Measurements from ENCODE around the gene ABHD2.

The ABHD2 gene

DNA sequence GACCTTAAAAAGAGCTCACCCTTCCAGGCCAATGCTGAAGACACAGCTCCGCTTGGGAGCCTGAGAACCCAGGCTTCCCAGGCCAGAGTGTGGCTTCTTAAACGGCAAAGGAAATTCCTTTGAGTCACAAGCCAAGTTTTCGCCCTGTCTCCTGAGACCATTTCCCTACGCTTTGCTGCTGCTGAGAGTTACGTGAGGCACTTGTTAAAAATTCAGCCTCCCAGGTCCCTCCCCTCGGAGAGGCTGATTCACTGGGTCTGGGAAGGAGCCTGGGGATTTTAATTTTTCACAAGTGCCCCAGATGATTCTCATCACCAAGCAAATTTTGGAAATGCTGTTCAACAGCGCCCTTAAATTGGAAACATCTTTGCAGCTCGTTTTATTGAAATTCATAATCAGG, 107.6 kb downstream of the ABHD2 start:
- no peak for DNase-seq (ENCODE audit: low spot score)

DNA sequence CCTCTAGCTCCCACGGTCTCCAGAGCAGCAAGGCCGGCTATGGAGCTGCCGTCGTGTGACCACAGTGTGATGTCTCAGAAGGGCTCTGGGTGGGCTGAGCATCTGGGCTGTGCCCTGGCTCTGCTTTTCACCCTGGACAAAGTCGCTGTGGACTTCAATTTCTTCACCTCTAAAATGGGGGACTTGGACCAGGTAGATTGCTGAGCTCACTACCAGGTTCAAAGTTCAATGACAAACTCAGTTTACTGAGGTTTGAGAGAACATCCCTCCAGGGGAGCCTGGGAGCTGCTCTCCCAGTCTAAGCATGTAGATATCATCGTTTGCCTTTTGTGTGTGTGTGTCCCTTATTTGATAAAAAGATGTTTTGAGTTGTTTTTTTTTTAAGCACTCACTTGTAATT, 108.0 kb downstream of the ABHD2 start:
- DNase-seq (ENCODE audit: low spot score) = no peak

- no peak for DNase-seq (ENCODE audit: low spot score)
Observed at GRCh38 chr15:89196994-89197393, 108.7 kb downstream of the ABHD2 start.

DNA sequence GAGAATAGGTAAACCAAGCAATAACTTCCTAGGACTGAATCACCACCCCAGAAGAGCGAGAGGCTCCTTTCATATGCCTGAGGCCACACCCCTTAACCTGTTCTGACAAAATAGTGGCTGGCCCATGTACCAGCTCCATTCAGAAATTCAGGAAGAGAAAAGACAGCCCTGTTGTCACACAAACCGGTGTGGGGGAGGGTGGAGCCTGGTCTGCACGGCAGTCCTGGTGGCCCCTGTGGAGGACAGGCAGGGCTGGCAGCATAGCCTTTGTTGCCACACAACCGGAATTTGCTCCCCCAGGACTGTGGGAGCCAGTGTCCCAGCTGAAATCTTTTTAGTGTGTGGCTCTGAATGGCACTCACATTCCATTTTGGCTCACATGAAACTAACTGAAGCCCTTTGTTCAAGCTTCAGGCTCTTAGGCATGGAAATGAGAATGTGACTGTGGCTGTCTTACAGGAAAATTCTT, 109.3 kb downstream of the ABHD2 start:
- no peak for DNase-seq (ENCODE audit: low spot score)

DNA sequence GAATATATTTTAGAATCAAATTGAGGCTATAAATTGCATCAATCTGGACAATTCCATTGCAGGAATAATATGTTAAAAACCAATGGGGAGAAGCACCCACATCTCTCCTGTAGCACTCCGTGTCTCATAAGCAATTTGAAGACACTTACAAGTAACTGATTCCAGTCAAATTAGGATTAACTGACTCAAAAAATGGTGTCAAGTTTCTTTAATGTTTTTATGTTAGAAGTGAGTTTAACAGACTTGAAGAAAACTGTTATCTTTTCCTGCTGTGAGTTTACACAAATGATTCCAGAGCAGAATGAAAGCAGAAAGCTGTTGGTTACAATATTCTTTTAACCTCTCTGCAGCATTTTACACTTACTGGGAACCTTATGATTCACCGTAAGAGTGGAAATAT, 109.9 kb downstream of the ABHD2 start:
- DNase-seq (ENCODE audit: low spot score) = no peak

GRCh38 chr15:89198934-89199333, 110.7 kb downstream of the ABHD2 start:
- DNase-seq (ENCODE audit: low spot score) = no peak

DNA sequence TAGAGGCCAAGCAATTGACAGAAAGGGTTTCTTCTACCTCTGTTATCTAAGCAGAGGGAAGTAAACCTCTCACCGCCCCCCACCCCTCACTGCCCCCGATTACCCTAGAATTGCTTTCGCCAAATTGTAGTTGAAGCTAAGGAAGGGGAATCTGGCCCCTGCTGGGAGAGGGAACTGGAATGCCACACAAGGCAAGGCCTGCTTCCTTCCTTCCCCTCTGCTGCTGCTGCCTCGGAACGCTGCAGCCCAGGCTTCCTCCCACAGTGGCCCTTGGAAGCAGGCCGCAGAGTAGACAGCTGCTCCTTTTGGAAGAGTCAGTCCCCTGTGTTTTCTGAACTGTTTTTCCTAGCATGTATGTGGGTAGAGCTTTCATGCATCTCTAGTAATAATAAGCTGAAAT, 111.5 kb downstream of the ABHD2 start:
- no peak for DNase-seq (ENCODE audit: low spot score)

- DNase-seq (ENCODE audit: low spot score) = no peak
Observed at GRCh38 chr15:89200182-89200581, 111.9 kb downstream of the ABHD2 start.

DNA sequence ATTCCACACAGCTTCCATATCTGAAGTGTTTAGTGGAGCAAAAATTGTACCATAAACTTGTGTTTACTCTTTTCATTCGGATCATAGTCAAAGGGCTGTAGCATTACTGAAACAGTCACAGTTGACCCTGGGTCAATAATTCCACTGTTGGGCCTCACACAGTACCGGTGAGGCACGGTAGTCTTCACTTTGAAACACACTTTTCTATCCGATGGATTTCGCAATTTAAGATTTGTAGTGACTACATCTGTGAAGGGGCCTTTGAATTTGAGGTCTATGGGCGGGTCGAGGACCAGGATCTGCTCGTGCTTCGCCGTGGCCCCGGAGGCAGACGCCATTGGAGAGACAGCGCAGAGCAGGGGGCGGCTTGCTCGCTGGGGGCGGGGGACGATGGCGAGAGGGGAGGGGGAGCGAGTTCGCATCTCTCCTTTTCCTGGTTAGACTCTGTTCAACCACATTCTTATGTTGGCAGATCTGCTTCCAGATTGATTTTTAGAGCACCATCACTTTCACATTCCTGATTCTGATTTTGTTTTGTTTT, 113.3 kb downstream of the ABHD2 start:
- no peak for DNase-seq (ENCODE audit: low spot score)

DNA sequence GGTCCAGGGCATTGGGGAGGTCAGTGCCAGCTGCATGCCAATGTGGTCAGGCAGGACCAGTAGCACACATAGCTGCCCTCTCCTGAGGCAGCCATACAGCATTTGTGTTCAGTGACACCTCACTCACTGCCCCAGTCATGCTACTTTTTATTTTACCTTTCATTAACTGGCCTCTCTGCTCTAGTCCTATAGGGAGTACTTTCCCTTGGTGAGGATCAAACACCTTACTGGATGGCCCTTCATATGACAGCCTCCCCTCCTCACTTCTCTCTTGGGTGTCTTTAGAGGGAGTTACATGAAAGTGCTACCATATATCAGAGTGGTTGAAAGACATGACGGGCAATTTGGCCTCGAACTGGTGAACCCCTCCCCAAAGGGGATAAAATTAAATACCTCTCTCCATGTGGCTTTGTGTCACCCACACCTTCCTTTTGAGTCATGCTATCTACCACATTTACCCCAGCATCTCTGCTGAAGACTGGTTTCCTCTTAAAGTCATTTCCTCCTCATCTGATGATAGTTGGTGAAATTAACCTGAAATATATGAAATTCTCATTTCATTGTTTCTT, 115.5 kb downstream of the ABHD2 start:
- no peak for DNase-seq (ENCODE audit: low spot score)

DNA sequence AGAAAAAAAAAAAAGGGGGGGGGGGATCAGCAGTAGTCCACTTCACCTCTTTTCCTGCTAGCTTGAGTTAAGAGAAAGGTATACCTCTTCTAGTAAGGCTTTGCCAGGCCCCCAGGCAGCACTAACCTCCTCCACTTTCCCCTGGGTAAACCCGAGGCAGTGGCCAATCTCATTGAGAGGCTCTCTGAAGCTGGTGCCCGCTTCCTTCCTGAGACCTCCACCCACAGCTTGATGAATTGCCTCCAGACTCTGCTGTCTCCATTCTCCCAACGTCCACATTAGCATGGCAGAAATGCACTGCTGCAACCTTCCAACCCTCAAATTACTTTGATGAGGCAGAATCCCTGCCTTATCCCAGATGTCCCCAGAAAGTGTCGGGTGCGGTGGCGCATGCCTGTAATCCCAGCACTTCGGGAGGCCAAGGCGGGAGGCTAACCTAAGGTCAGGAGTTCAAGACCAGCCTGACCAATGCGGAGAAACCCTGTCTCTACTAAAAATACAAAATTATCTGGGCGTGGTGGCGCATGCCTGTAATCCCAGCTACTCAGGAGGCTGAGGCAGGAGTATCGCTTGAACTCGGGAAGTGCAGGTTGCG, 117.8 kb downstream of the ABHD2 start:
- DNase-seq (ENCODE audit: low spot score) = no peak

DNA sequence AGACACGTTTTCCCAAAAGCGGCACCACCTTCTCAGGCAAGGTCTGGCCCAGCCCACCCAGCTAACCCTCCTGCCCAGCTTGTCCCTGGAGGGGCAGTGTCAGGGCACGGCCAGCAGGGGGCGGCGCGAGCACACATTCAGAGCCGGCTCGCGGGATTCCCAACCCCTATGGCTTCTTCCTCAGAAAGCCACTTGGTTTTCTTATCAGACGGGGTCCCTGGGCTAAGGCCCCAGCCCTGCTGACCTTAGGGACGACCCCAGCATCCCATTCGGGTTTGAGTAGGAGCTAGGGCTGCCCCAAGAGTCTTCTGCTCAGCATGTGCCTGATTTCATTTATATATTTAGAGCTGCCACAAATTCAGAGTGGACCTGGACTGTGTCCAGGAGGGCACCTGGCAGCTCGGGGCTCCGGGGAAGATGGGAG, 118.7 kb downstream of the ABHD2 start:
- peak; percentile 72 for DNase-seq (ENCODE audit: low spot score)

DNA sequence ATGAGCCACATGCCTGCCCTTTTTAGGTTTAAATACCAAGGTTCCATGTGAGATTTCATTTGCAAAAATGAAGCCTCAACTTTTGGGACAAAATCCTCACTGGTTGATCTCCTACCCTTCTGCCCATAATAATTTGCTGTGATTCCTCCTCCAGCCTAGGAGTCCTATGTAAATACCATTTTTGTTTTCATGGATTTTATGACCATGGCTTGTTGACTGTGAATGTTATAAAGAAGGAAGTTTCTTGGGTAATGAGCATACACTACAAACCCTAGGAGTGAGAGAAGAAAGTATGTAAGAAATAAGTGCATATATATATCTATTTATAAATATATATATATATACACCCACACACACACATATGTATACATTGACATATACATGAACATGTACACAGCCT, 120.0 kb downstream of the ABHD2 start:
- DNase-seq (ENCODE audit: low spot score) = no peak

DNA sequence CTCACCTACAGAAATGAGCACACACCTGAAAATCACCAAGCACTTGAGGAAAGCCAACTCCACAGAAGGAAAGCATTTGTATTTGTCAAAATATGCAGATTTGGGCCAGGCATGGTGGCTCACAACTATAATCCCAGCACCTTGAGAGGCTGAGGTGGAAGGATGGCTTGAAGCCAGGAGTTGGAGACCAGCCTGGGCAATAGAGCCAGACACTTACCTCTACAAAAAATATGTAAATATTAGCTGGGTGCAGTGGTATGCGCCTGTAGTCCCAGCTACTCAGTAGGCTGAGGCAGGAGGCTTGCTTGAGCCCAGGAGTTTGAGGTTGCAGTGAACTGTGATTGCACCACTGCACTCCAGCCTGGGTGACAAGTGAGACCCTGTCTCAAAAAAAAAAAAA, 120.8 kb downstream of the ABHD2 start:
- DNase-seq (ENCODE audit: low spot score) = no peak

DNA sequence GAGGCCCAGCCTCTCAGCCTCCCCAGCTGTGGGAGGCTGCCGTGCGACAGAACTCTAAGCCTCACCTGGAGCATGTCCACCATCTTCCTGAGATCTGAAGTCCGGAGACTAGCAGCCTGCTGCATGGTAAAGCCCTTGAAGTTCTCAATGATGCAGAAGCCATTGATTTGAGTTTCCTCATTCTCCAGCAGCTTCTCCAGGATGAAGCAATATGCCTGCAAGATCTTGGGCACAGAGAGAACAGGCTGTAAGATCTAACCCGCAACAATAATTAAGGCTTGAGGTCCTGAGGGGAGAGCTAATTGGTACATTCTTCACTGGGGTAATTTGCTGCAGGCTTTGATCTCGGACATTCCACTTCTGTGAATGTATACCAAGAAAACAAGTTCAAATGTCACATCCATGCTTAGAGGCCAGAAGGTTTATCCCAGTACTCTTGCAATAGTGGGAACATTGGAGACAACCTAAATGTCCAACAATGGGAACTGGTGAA, 123.5 kb downstream of the ABHD2 start:
- no peak for DNase-seq (ENCODE audit: low spot score)

DNA sequence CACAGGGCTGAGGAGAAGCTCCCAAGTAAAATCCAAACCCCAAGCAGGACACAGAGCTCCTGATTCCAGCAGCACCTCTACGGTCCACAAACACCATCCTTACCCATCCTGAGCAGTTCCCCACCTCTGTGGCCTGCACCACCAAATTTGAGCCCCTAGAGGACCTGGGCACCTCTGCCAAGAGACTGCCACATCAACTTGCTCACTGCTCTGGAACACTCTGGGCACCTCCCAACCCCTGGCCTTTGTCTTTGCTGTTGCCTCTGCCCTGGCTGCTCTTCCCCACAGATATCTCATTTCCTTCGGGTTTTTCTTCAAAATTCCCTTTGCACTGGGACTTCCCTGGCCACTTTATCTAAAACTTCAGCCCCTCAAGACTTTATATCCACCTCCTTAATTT, 127.4 kb downstream of the ABHD2 start:
- DNase-seq (ENCODE audit: low spot score) = no peak

GRCh38 chr15:89217031-89217430, 128.8 kb downstream of the ABHD2 start:
- no peak for DNase-seq (ENCODE audit: low spot score)

GRCh38 chr15:89217686-89218376, 129.6 kb downstream of the ABHD2 start:
- DNase-seq (ENCODE audit: low spot score) = no peak

DNA sequence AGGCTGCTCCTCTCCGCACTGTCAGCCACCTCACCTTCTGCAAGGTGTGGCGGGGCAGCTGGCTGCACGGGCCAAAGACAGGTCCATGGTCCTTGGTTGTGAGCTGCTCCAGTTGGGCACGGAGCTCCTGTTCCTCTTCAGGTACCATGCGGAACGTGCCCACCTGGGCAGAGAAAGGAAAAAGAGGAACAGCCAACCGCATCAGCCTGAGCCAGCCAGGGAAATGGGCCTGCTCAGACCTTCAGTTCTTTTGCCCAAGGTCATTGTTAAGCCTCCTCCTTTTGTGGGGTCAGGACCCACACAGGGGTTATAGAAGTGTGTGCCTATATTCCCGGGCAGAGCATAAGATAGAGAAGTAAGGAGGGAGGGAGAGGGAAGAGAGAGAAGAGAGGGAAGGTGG, 130.3 kb downstream of the ABHD2 start:
- no peak for DNase-seq (ENCODE audit: low spot score)

DNA sequence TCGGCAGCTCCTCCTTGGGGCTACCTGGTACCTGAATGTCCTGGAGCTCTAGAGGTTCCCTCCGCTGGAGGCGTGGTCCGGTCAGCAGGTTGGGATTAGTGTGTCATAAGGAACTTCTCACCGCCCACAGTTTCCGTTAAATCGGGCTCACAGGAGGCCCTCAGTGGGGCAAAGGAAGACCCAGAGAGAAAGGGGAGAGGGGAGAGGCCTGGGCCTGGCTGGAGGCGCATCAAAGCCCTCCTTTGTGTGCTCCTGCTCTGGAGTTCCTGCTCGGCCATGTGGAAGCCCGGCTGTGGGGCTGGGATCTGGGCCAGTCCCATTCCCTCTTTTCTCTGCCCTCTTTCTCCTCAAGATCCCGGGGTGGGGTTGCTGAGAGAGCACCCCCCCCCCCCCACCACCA, 133.3 kb downstream of the ABHD2 start, which contains the start of gene RLBP1:
Gene RLBP1, minus strand, starts transcription at position 37 of the 400 bp plus-strand sequence. CDS start 2,604 bp downstream, outside the sequence.
- DNase-seq (ENCODE audit: low spot score) = no peak

- no peak for DNase-seq (ENCODE audit: low spot score)
Observed at GRCh38 chr15:89225588-89225987, 137.3 kb downstream of the ABHD2 start.

- DNase-seq (ENCODE audit: low spot score) = no peak
Observed at GRCh38 chr15:89226359-89227221, 138.3 kb downstream of the ABHD2 start.
